PFSK-1 (cell line): ENCODE data around the gene ETAA1.

ENCODE experiments used
- FOXP2 ChIP-seq: optimal IDR thresholded peaks from 2 replicates; pipeline ENCODE3; 2011; ENCODE audit warnings: borderline replicate concordance, control low read depth, inconsistent platforms; ENCODE audit not compliant: insufficient read depth; ENCODE audit errors: extremely low read length, extremely low read depth
- POLR2AphosphoS5 ChIP-seq: IDR thresholded peaks from 2 replicates; pipeline ENCODE4 v1.6.1; 2012; ENCODE audit warnings: low read depth, mild to moderate bottlenecking, control low read depth, low read length, moderate library complexity
- REST ChIP-seq, 2 experiments: IDR thresholded peaks; 2 replicates each; pipeline versions ENCODE4 v1.6.1 to v1.8.0; 2011 to 2012; ENCODE audit warnings: low read depth in 2 of 2, low read length in 2 of 2, control low read depth in 1 of 2, inconsistent platforms in 1 of 2, mild to moderate bottlenecking in 1 of 2, moderate library complexity in 1 of 2; ENCODE audit not compliant: insufficient read depth in 1 of 2
- SIN3A ChIP-seq: IDR thresholded peaks from 2 replicates; pipeline ENCODE4 v1.6.1; 2012; ENCODE audit warnings: mild to moderate bottlenecking, low read length, moderate library complexity, borderline replicate concordance; ENCODE audit not compliant: insufficient read depth
- TAF1 ChIP-seq: IDR thresholded peaks from 2 replicates; pipeline ENCODE4 v1.6.1; 2012; ENCODE audit warnings: low read length, control low read depth, borderline replicate concordance; ENCODE audit not compliant: insufficient read depth

ETAA1 gene

GRCh38 chr2:67445652-67446268 is 48.6 kb downstream of the ETAA1 start:
- TF ChIP-seq TAF1: no peak
- TF ChIP-seq FOXP2: no peak
- no peak for TF ChIP-seq REST (IDR thresholded peaks at IDR 0.05; ENCODE audit: insufficient read depth in 1 of 2, low read depth in 2 of 2, low read length in 2 of 2)
- TF ChIP-seq POLR2AphosphoS5: no peak

- no peak for TF ChIP-seq POLR2AphosphoS5
- TF ChIP-seq SIN3A: no peak
- no peak for TF ChIP-seq FOXP2
- no peak for TF ChIP-seq REST (IDR thresholded peaks at IDR 0.05; ENCODE audit: insufficient read depth in 1 of 2, low read depth in 2 of 2, low read length in 2 of 2)
- TF ChIP-seq TAF1: no peak
Measured at GRCh38 chr2:67446491-67446911, 49.4 kb downstream of the ETAA1 start.

- TF ChIP-seq SIN3A (no peak), POLR2AphosphoS5 (no peak), REST (IDR thresholded peaks at IDR 0.05; ENCODE audit: insufficient read depth in 1 of 2, low read depth in 2 of 2, low read length in 2 of 2) (no peak), TAF1 (no peak), FOXP2 (no peak)
Measured at GRCh38 chr2:67448648-67449047, 51.5 kb downstream of the ETAA1 start.

- no peak for TF ChIP-seq FOXP2
- TF ChIP-seq SIN3A: peak; percentile 39; the same call in 1 of the 2 replicates
Measured at GRCh38 chr2:67451086-67451832, 54.1 kb downstream of the ETAA1 start.

- no peak for TF ChIP-seq FOXP2
- TF ChIP-seq SIN3A: no peak
- TF ChIP-seq TAF1: no peak
- TF ChIP-seq REST (IDR thresholded peaks at IDR 0.05; ENCODE audit: insufficient read depth in 1 of 2, low read depth in 2 of 2, low read length in 2 of 2): no peak
- no peak for TF ChIP-seq POLR2AphosphoS5
Measured at GRCh38 chr2:67453310-67453709, 56.2 kb downstream of the ETAA1 start.
